Measurements from ENCODE around the gene PLEKHA4. TPM values are rescaled to one million over a fixed set of nuclear protein-coding genes. Genes with fewer than 3 reads are reported as not detected.

The PLEKHA4 gene
- total and polyA plus RNA-seq, 10 of the 15 experiments (the other 5 are each of a cell fraction or from before 2014, with no cell fraction given): 0.13 to 10.0 (median 6.4) TPM; not detected in 1

GRCh38 chr19:48813123-48813913 is 55.1 kb downstream of the PLEKHA4 start:
- Histone ChIP-seq H4K20me1 (ENCODE audit: control insufficient read depth, insufficient read depth) (no peaks in the 10 kb centered on the region), H3K9me3 (replicated peaks; ENCODE audit: control insufficient read depth, insufficient read depth, low read length) (no peaks in the 10 kb centered on the region), H3K9ac (ENCODE audit: control insufficient read depth, insufficient read depth, low read length) (no peak overlapping the region), H3K36me3 (ENCODE audit: control insufficient read depth in 2 of 2, insufficient read depth in 2 of 2, low read length in 1 of 2) (no peaks in the 10 kb centered on the region), H3K27ac (ENCODE audit: control insufficient read depth, insufficient read depth) (no peak overlapping the region), H3K79me2 (ENCODE audit: control insufficient read depth, insufficient read depth, low read length) (peaks cover 13% of the 10 kb centered on the region), H3K4me1 (ENCODE audit: control insufficient read depth, insufficient read depth, low read length) (peaks cover 12% of the 10 kb centered on the region; the same call in 1 of the 2 replicates), H2AFZ (ENCODE audit: control insufficient read depth, low read depth, low read length) (no peak overlapping the region), H3K4me3 (no peak overlapping the region), H3K4me2 (ENCODE audit: control insufficient read depth, insufficient read depth) (no peak overlapping the region), H3K27me3 (replicated peaks in 1 of 2; ENCODE audit: control insufficient read depth in 2 of 2, insufficient read depth in 2 of 2, low read length in 1 of 2) (no peaks in the 10 kb centered on the region)
- intact Hi-C loops (cut with micrococcal nuclease; ENCODE audit: unreplicated experiment): no loop called here
- SMC1A ChIA-PET (ENCODE audit: uncharacterized antibody, unreplicated experiment): interaction anchor here (1.3 to 2.0 kb wide), 2 partner anchors 12 to 18 kb away, joined by 3 to 8 read pairs; no protein-coding TSS in a partner anchor
- ATAC-seq (no peak), FAIRE-seq (no peak), DNase-seq (ENCODE audit: low read depth, low spot score) (no peak)
- 97% methylated on average over 20 of the region's 21 CpGs for WGBS (ENCODE audit: insufficient coverage, insufficient replicate concordance, low lambda C conversion rate, missing lambda C conversion rate)
- RAD21 ChIA-PET (ENCODE audit: unreplicated experiment): interaction anchor here (4.5 kb wide), 1 partner anchor 18 kb away, joined by 27 read pairs; no protein-coding TSS in a partner anchor
- in situ Hi-C loops (cut with MboI): no loop called here
- CTCF ChIA-PET: interaction anchor here (0.7 to 2.7 kb wide), 4 partner anchors 13 to 27 kb away, joined by 3 to 11 read pairs (median 5); no protein-coding TSS in a partner anchor
- no peak for TF ChIP-seq EGR1 (IDR thresholded peaks at IDR 0.05; ENCODE audit: borderline replicate concordance in 1 of 2, low read depth in 2 of 2, low read length in 2 of 2)
- TF ChIP-seq CTCF (IDR thresholded peaks at IDR 0.05 in 2 of 3, conservative IDR thresholded peaks at IDR 0.05 in 1 of 3; ENCODE audit: control insufficient read depth in 2 of 3, extremely low read depth in 1 of 3, insufficient read depth in 1 of 3, low read depth in 3 of 3, low read length in 3 of 3): peak in 1 of 3 experiments; percentile 1; a peak in 1 of 6 replicates
- BruUV-seq (replicated peaks): no TSS peak
- POLR2A ChIA-PET: interaction anchor here (0.6 kb wide), 1 partner anchor 667 kb away, joined by 3 read pairs; no protein-coding TSS in a partner anchor
